HCT116 (cell line): ENCODE measurements around the gene ZBTB20. TPM values are rescaled to one million over a fixed set of nuclear protein-coding genes. Genes with fewer than 3 reads are reported as not detected.
A peak's percentile ranks its signal among the peaks of the same experiment; 100 is the strongest.

Experiments used
- ATAC-seq: fragments of 200-7000 bp; cut with Tn5 transposase; 2 replicates; pipeline ENCODE4 v1.9.1; 2020; ENCODE audit warnings: mild to moderate bottlenecking, moderate library complexity
- BruUV-seq: library from RNA; stranded (reverse); fragments of 400-500 nt; replicated peaks from 2 replicates; lab custom pipeline; 2021; lab: Mats Ljungman, UMichigan
- CTCF ChIA-PET: fragments of 300-600 bp; sonication (Branson Sonifier 250); formaldehyde crosslinking; loops from one replicate; lab custom pipeline; 2021; ENCODE audit warnings: antibody characterized with exemption; lab: Charles Lee
- POLR2A ChIA-PET: fragments of 300-600, 350-600 bp; sonication (Branson Sonifier 250); formaldehyde crosslinking; loops from one replicate; lab custom pipeline; 2021; ENCODE audit warnings: antibody characterized with exemption; lab: Charles Lee
- RAD21 ChIA-PET, 2 experiments: fragments of 300-600 bp; sonication (Branson Sonifier 250); formaldehyde crosslinking; loops; one replicate each; lab custom pipeline; 2023; ENCODE audit warnings: low total read pairs in 2 of 2; ENCODE audit not compliant: uncharacterized antibody in 2 of 2, unreplicated experiment in 2 of 2, low non-redundant PET in 1 of 2; lab: Charles Lee
- DNase-seq: peaks from one replicate; pipeline ENCODE4 v3.0.0-alpha.2; 2010; ENCODE audit warnings: low read depth, low spot score
- H2AFZ ChIP-seq: fragments of 200-600 bp; shearing (Covaris generic), sonication (generic); 2 replicates; pipeline ENCODE4 v1.6.1; 2017; ENCODE audit warnings: low read depth, mixed run types, mixed read lengths, antibody characterized with exemption, low read length; ENCODE audit not compliant: poor library complexity, severe bottlenecking
- H3K27ac ChIP-seq: 2 replicates; pipeline ENCODE4 v1.5.1; 2012; ENCODE audit warnings: low read depth, low read length
- H3K27me3 ChIP-seq: fragments of 200-600 bp; sonication (generic); 2 replicates; pipeline ENCODE4 v1.6.1; 2016; ENCODE audit warnings: mixed run types, low read length, mixed read lengths; ENCODE audit not compliant: insufficient read depth
- H3K36me3 ChIP-seq, 2 experiments: fragments of 200-500 bp in 1 of 2; fragments of 200-600 bp in 1 of 2; sonication (Bioruptor generic) in 1 of 2; sonication (generic) in 1 of 2; 2 replicates each; pipeline versions ENCODE4 v1.5.1 to v1.6.1; 2014 to 2016; ENCODE audit warnings: low read length in 2 of 2, inconsistent platforms in 1 of 2, mixed read lengths in 1 of 2, mixed run types in 1 of 2; ENCODE audit not compliant: insufficient read depth in 2 of 2, control insufficient read depth in 1 of 2
- H3K4me1 ChIP-seq, 2 experiments: fragments of 200-600 bp in 1 of 2; sonication (generic) in 1 of 2; 2 replicates each; pipeline versions ENCODE4 v1.5.1 to v1.6.1; 2012 to 2017; ENCODE audit warnings: low read length in 2 of 2, inconsistent platforms in 1 of 2, mild to moderate bottlenecking in 1 of 2, mixed read lengths in 1 of 2, mixed run types in 1 of 2, moderate library complexity in 1 of 2; ENCODE audit not compliant: insufficient read depth in 2 of 2, control insufficient read depth in 1 of 2
- H3K4me2 ChIP-seq: fragments of 200-600 bp; sonication (generic); 2 replicates; pipeline ENCODE4 v1.6.1; 2017; ENCODE audit warnings: mixed run types, low read length, mixed read lengths
- H3K4me3 ChIP-seq, 2 experiments: fragments of 200-600 bp in 1 of 2; sonication (generic) in 1 of 2; replicated peaks in 1 of 2; 2 replicates each; pipeline ENCODE4 v1.5.1; 2011 to 2016; ENCODE audit warnings: low read length in 2 of 2, control low read depth in 1 of 2, low read depth in 1 of 2, mild to moderate bottlenecking in 1 of 2, mixed read lengths in 1 of 2, mixed run types in 1 of 2
- H3K79me2 ChIP-seq: fragments of 200-600 bp; sonication (generic); 2 replicates; pipeline ENCODE4 v1.6.1; 2017; ENCODE audit warnings: mild to moderate bottlenecking, mixed run types, low read length, moderate library complexity, mixed read lengths; ENCODE audit not compliant: insufficient read depth
- H3K9ac ChIP-seq: fragments of 200-600 bp; sonication (generic); 2 replicates; pipeline ENCODE4 v1.6.1; 2016; ENCODE audit warnings: low read length, mixed read lengths
- H3K9me2 ChIP-seq: fragments of 200-600 bp; sonication (generic), shearing (Covaris generic); 2 replicates; pipeline ENCODE4 v1.6.1; 2017; ENCODE audit warnings: mixed run types, mild to moderate bottlenecking, moderate library complexity; ENCODE audit not compliant: insufficient read depth
- H3K9me3 ChIP-seq, 2 experiments: fragments of 200-500 bp in 1 of 2; fragments of 200-600 bp in 1 of 2; sonication (Bioruptor generic) in 1 of 2; sonication (generic) in 1 of 2; 2 replicates each; pipeline ENCODE4 v1.6.1; 2014 to 2017; ENCODE audit warnings: low read length in 2 of 2, mixed read lengths in 2 of 2, inconsistent platforms in 1 of 2, low read depth in 1 of 2, mild to moderate bottlenecking in 1 of 2, mixed run types in 1 of 2, moderate library complexity in 1 of 2; ENCODE audit not compliant: control insufficient read depth in 1 of 2, insufficient read depth in 1 of 2
- H4K20me1 ChIP-seq: fragments of 200-600 bp; sonication (generic), shearing (Covaris generic); 2 replicates; pipeline ENCODE4 v1.6.1; 2017; ENCODE audit warnings: mixed run types, mild to moderate bottlenecking, moderate library complexity; ENCODE audit not compliant: insufficient read depth
- CBX3 ChIP-seq: IDR thresholded peaks from 2 replicates; pipeline ENCODE4 v1.6.1; 2012; ENCODE audit warnings: low read depth
- CEBPB ChIP-seq: IDR thresholded peaks from 2 replicates; pipeline ENCODE4 v1.6.1; 2012; ENCODE audit warnings: low read depth
- ELF1 ChIP-seq: IDR thresholded peaks from 2 replicates; pipeline ENCODE4 v1.6.1; 2012; ENCODE audit warnings: low read depth, borderline replicate concordance
- EZH2phosphoT487 ChIP-seq: fragments of 200-600 bp; IDR thresholded peaks from 2 replicates; pipeline ENCODE4 v1.6.1; 2018; ENCODE audit warnings: antibody characterized with exemption, borderline replicate concordance
- FOSL1 ChIP-seq: IDR thresholded peaks from 2 replicates; pipeline ENCODE4 v1.6.1; 2012; ENCODE audit warnings: low read depth
- JUND ChIP-seq: IDR thresholded peaks from 2 replicates; pipeline ENCODE4 v1.6.1; 2012
- POLR2AphosphoS5 ChIP-seq: IDR thresholded peaks from 2 replicates; pipeline ENCODE4 v1.6.1; 2011; ENCODE audit warnings: mild to moderate bottlenecking, low read depth, low read length, moderate library complexity
- SIN3A ChIP-seq: IDR thresholded peaks from 2 replicates; pipeline ENCODE4 v1.6.1; 2012; ENCODE audit warnings: low read depth
- TCF7L2 ChIP-seq: IDR thresholded peaks from 2 replicates; pipeline ENCODE4 v1.7.0; 2011; ENCODE audit warnings: borderline replicate concordance, inconsistent platforms; ENCODE audit not compliant: insufficient read depth, insufficient read length; ENCODE audit errors: extremely low read depth
- ZFX ChIP-seq: fragments of 450-650 bp; IDR thresholded peaks from 2 replicates; pipeline ENCODE4 v1.6.1; 2017
- ZNF274 ChIP-seq: fragments of 200-500 bp; sonication (Bioruptor generic); IDR thresholded peaks from 2 replicates; pipeline ENCODE4 v1.6.1; 2014; ENCODE audit warnings: mild to moderate bottlenecking, low read depth, low read length, inconsistent platforms
- intact Hi-C: fragments of 100-400 bp; cut with micrococcal nuclease; formaldehyde crosslinking; loops from 2 replicates; pipeline ENCODE4 v1.10.0; 2022
- total RNA-seq: library from RNA; stranded (reverse); gene quantifications from one replicate; pipeline ENCODE4 v1.2.1, GENCODE V29; 2021; ENCODE audit not compliant: unreplicated experiment
- TF ChIP-seq, protein P1 (sequence below): IDR thresholded peaks from 2 replicates; pipeline ENCODE4 v1.6.1; 2012; ENCODE audit warnings: low read depth
- TF ChIP-seq, protein P2 (sequence below): IDR thresholded peaks from 2 replicates; pipeline ENCODE4 v1.6.1; 2012
- TF ChIP-seq, protein P3 (sequence below), 3 experiments: fragments of 200-600 bp in 1 of 3; sonication (generic) in 1 of 3; IDR thresholded peaks in 2 of 3; conservative IDR thresholded peaks in 1 of 3; 2 replicates each; pipeline ENCODE4 v1.5.1; 2012 to 2017; ENCODE audit warnings: low read depth in 2 of 3, low read length in 2 of 3, antibody characterized with exemption in 1 of 3, borderline replicate concordance in 1 of 3, control low read depth in 1 of 3, mild to moderate bottlenecking in 1 of 3, mixed read lengths in 1 of 3, mixed run types in 1 of 3, moderate library complexity in 1 of 3; ENCODE audit not compliant: insufficient read depth in 1 of 3

The ZBTB20 gene
- total RNA-seq, 1 experiment from 2014 or later, result 42.1 TPM

DNA sequence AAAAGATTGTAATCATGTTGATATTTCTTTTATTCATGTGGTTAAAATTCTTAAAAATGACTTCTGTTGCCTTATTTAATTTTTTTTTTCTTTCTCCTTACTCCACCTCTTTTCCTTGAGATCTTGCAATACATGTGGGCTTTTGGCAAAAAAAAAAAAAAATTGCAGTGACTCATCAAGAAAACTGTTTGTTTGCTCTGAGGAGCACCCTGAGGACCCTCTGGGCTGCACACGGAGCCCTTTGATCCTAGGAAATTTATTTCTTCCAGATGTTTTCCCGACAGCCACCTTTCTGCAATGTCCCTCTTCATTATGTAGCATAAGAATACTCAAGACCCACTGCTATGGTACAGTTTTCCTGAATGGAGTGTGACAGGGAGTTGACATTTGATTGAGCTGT, 371.7 kb downstream of the ZBTB20 start:
- Histone ChIP-seq H3K9me2 (no peaks in the 10 kb centered on the region), H3K36me3 (peaks cover 0 to 19% of the 10 kb centered on the region in 2 experiments; a peak in 2 of 4 replicates), H3K4me1 (peaks cover 17 to 24% of the 10 kb centered on the region in 2 experiments), H3K9me3 (no peaks in the 10 kb centered on the region; a peak in 2 of 4 replicates), H3K4me3 (no peak overlapping the region), H3K27me3 (no peaks in the 10 kb centered on the region), H2AFZ (no peak overlapping the region), H3K4me2 (peak overlapping the region; percentile 34), H3K9ac (no peak overlapping the region), H4K20me1 (no peaks in the 10 kb centered on the region), H3K79me2 (no peaks in the 10 kb centered on the region), H3K27ac (peak overlapping the region; percentile 81)
- RAD21 ChIA-PET, result no interaction called here
- TF ChIP-seq EZH2phosphoT487, result no peak
- TF ChIP-seq JUND, result peak; percentile 45
- TF ChIP-seq, protein P1, sequence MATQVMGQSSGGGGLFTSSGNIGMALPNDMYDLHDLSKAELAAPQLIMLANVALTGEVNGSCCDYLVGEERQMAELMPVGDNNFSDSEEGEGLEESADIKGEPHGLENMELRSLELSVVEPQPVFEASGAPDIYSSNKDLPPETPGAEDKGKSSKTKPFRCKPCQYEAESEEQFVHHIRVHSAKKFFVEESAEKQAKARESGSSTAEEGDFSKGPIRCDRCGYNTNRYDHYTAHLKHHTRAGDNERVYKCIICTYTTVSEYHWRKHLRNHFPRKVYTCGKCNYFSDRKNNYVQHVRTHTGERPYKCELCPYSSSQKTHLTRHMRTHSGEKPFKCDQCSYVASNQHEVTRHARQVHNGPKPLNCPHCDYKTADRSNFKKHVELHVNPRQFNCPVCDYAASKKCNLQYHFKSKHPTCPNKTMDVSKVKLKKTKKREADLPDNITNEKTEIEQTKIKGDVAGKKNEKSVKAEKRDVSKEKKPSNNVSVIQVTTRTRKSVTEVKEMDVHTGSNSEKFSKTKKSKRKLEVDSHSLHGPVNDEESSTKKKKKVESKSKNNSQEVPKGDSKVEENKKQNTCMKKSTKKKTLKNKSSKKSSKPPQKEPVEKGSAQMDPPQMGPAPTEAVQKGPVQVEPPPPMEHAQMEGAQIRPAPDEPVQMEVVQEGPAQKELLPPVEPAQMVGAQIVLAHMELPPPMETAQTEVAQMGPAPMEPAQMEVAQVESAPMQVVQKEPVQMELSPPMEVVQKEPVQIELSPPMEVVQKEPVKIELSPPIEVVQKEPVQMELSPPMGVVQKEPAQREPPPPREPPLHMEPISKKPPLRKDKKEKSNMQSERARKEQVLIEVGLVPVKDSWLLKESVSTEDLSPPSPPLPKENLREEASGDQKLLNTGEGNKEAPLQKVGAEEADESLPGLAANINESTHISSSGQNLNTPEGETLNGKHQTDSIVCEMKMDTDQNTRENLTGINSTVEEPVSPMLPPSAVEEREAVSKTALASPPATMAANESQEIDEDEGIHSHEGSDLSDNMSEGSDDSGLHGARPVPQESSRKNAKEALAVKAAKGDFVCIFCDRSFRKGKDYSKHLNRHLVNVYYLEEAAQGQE, result no peak
- TF ChIP-seq CEBPB, result 0 out of 2 replicates have a peak, but pooled peaks have one; percentile 34
- peak; percentile 91 for TF ChIP-seq TCF7L2
- no peak for TF ChIP-seq SIN3A
- TF ChIP-seq ZFX, result no peak
- no peak for TF ChIP-seq CBX3
- TF ChIP-seq, protein P2, sequence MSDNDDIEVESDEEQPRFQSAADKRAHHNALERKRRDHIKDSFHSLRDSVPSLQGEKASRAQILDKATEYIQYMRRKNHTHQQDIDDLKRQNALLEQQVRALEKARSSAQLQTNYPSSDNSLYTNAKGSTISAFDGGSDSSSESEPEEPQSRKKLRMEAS, result no peak
- no peak for TF ChIP-seq POLR2AphosphoS5
- peak; percentile 35; the same call in 1 of the 2 replicates for TF ChIP-seq FOSL1
- TF ChIP-seq ZNF274, result no peak
- TF ChIP-seq ELF1, result no peak
- TF ChIP-seq, protein P3, sequence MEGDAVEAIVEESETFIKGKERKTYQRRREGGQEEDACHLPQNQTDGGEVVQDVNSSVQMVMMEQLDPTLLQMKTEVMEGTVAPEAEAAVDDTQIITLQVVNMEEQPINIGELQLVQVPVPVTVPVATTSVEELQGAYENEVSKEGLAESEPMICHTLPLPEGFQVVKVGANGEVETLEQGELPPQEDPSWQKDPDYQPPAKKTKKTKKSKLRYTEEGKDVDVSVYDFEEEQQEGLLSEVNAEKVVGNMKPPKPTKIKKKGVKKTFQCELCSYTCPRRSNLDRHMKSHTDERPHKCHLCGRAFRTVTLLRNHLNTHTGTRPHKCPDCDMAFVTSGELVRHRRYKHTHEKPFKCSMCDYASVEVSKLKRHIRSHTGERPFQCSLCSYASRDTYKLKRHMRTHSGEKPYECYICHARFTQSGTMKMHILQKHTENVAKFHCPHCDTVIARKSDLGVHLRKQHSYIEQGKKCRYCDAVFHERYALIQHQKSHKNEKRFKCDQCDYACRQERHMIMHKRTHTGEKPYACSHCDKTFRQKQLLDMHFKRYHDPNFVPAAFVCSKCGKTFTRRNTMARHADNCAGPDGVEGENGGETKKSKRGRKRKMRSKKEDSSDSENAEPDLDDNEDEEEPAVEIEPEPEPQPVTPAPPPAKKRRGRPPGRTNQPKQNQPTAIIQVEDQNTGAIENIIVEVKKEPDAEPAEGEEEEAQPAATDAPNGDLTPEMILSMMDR (IDR thresholded peaks at IDR 0.05 in 2 of 3, conservative IDR thresholded peaks at IDR 0.05 in 1 of 3; ENCODE audit: borderline replicate concordance in 1 of 3, insufficient read depth in 1 of 3, low read depth in 2 of 3, low read length in 2 of 3), result no peak
- intact Hi-C loops, result no loop called here
- POLR2A ChIA-PET, result no interaction called here
- BruUV-seq, result no TSS peak
- CTCF ChIA-PET, result no interaction called here
- DNase-seq (no peak), ATAC-seq (peak; percentile 63)
